Liver (tissue), 9 donors: Measurements from ENCODE around the gene BAHCC1. TPM values are rescaled to one million over a fixed set of nuclear protein-coding genes. Genes with fewer than 3 reads are reported as not detected.

Experiments
- DNase-seq: peaks from one replicate; pipeline ENCODE4 v3.0.0-alpha.2; 2017; ENCODE audit warnings: low spot score
- H3K27ac ChIP-seq, 2 donors: one replicate each; pipeline ENCODE4 v1.7.0; 2013; ENCODE audit warnings: inconsistent platforms in 2 of 2, low read length in 2 of 2, control low read depth in 1 of 2, low read depth in 1 of 2, mild to moderate bottlenecking in 1 of 2
- H3K27me3 ChIP-seq, 4 donors: one replicate each; pipeline versions ENCODE4 v1.6.1 to v1.7.0; 2013; ENCODE audit warnings: low read length in 3 of 4, inconsistent platforms in 1 of 4, mild to moderate bottlenecking in 1 of 4, moderate library complexity in 1 of 4; ENCODE audit not compliant: control insufficient read depth in 4 of 4, insufficient read depth in 4 of 4
- H3K36me3 ChIP-seq, 4 donors: one replicate each; pipeline versions ENCODE4 v1.6.1 to v1.7.0; 2013; ENCODE audit warnings: low read length in 3 of 4, mild to moderate bottlenecking in 3 of 4, low read depth in 1 of 4, moderate library complexity in 1 of 4; ENCODE audit not compliant: control insufficient read depth in 4 of 4, insufficient read depth in 3 of 4
- H3K4me1 ChIP-seq, 4 donors: one replicate each; pipeline versions ENCODE4 v1.6.1 to v1.7.0; 2013; ENCODE audit warnings: low read length in 3 of 4, mild to moderate bottlenecking in 3 of 4, moderate library complexity in 1 of 4; ENCODE audit not compliant: control insufficient read depth in 4 of 4, insufficient read depth in 4 of 4
- H3K4me3 ChIP-seq, 3 donors: one replicate each; pipeline versions ENCODE4 v1.6.1 to v1.7.0; 2013; ENCODE audit warnings: low read length in 3 of 3, control low read depth in 1 of 3, low read depth in 1 of 3, mild to moderate bottlenecking in 1 of 3
- H3K9ac ChIP-seq, 2 donors: one replicate each; pipeline ENCODE4 v1.7.0; 2013; ENCODE audit warnings: low read length in 2 of 2, mild to moderate bottlenecking in 2 of 2, moderate library complexity in 2 of 2, control low read depth in 1 of 2, low read depth in 1 of 2
- H3K9me3 ChIP-seq, 4 donors: one replicate each; pipeline versions ENCODE4 v1.6.1 to v1.7.0; 2013; ENCODE audit warnings: low read length in 3 of 4; ENCODE audit not compliant: control insufficient read depth in 4 of 4
- EGR1 ChIP-seq, 2 donors: IDR thresholded peaks; 2 replicates each; pipeline ENCODE4 v1.6.1; 2016 to 2018; ENCODE audit warnings: antibody characterized with exemption in 2 of 2, low read depth in 2 of 2
- FOXA1 ChIP-seq: IDR thresholded peaks from 2 replicates; pipeline ENCODE4 v1.6.1; 2016; ENCODE audit warnings: antibody characterized with exemption
- GABPA ChIP-seq, 2 donors: IDR thresholded peaks in 1 of 2; conservative IDR thresholded peaks in 1 of 2; 2 replicates each; pipeline ENCODE4 v1.6.1; 2016; ENCODE audit warnings: antibody characterized with exemption in 2 of 2, mild to moderate bottlenecking in 1 of 2, moderate library complexity in 1 of 2
- HNF4A ChIP-seq, 2 donors: conservative IDR thresholded peaks; 2 replicates each; pipeline ENCODE4 v1.6.1; 2016; ENCODE audit warnings: antibody characterized with exemption in 2 of 2, mild to moderate bottlenecking in 2 of 2
- MAX ChIP-seq: IDR thresholded peaks from 2 replicates; pipeline ENCODE4 v1.6.1; 2016; ENCODE audit warnings: antibody characterized with exemption
- NR2F2 ChIP-seq: IDR thresholded peaks from 2 replicates; pipeline ENCODE4 v1.6.1; 2016; ENCODE audit warnings: antibody characterized with exemption
- RAD21 ChIP-seq, 2 donors: IDR thresholded peaks; 2 replicates each; pipeline ENCODE4 v1.6.1; 2016; ENCODE audit warnings: antibody characterized with exemption in 2 of 2, mild to moderate bottlenecking in 2 of 2
- TAF1 ChIP-seq: conservative IDR thresholded peaks from 2 replicates; pipeline ENCODE4 v1.6.1; 2016; ENCODE audit warnings: antibody characterized with exemption, mild to moderate bottlenecking
- YY1 ChIP-seq: IDR thresholded peaks from 2 replicates; pipeline ENCODE4 v1.6.1; 2016; ENCODE audit warnings: antibody characterized with exemption, mild to moderate bottlenecking
- WGBS: extraction: QIAGEN DNeasy Blood & Tissue Kit; methylation state at CpG from one replicate; pipeline ENCODE4 v1.1.7; 2013; 5-methylcytosine and 5-hydroxymethylcytosine counted together
- polyA plus RNA-seq, 2 donors: library from polyadenylated mRNA; stranded (reverse) in 1 of 2; unstranded in 1 of 2; fragments of 200-250 nt in 1 of 2; fragments of >200 nt in 1 of 2; fragmentation: Nextera tagmentation in 1 of 2; extraction: Ambion mirVana in 1 of 2; gene quantifications; one replicate each; pipeline versions ENCODE4 v1.2.1 to v1.2.3, GENCODE V29; 2013 to 2015
- total RNA-seq, 2 donors: library from RNA; depleted of rRNA; stranded (reverse); fragments of >200 nt; gene quantifications; one replicate each; pipeline ENCODE4 v1.2.3, GENCODE V29; 2014
- TF ChIP-seq, protein P1 (sequence below): IDR thresholded peaks from 2 replicates; pipeline ENCODE4 v1.6.1; 2016; ENCODE audit warnings: antibody characterized with exemption
- TF ChIP-seq, protein P2 (sequence below): IDR thresholded peaks from 2 replicates; pipeline ENCODE4 v1.6.1; 2016; ENCODE audit warnings: antibody characterized with exemption, mild to moderate bottlenecking
- TF ChIP-seq, protein P3 (sequence below): fragments of 150-350 bp; IDR thresholded peaks from 2 replicates; pipeline ENCODE4 v1.5.1; 2017; ENCODE audit warnings: improper control_type of control experiment, low read depth, low read length; ENCODE audit not compliant: missing input control
- donor health status: healthy.
- donor health status: healthy.
- donor health status: healthy.
- donor health status: healthy.
- donor health status: healthy.

The BAHCC1 gene
- total and polyA plus RNA-seq, 4 donors: 0.76 to 3.9 (median 2.5) TPM

GRCh38 chr17:81386646-81387099 is 8.6 kb upstream of the BAHCC1 start:
- 2% methylated on average over 60 of the region's 60 CpGs for WGBS
- Histone ChIP-seq H3K4me1 (peaks cover 15 to 44% (median 26%) of the 10 kb centered on the region in 4 donors), H3K9ac (peak overlapping the region in 1 of 2 donors; percentile 88), H3K36me3 (no peaks in the 10 kb centered on the region), H3K4me3 (peak overlapping the region; percentile 53 to 81 (median 80)), H3K27me3 (no peaks in the 10 kb centered on the region), H3K27ac (peak overlapping the region; percentile 93 to 95), H3K9me3 (no peaks in the 10 kb centered on the region)
- TF ChIP-seq, protein P1, sequence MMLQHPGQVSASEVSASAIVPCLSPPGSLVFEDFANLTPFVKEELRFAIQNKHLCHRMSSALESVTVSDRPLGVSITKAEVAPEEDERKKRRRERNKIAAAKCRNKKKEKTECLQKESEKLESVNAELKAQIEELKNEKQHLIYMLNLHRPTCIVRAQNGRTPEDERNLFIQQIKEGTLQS: no peak
- no peak for TF ChIP-seq MAX
- TF ChIP-seq TAF1: no peak
- TF ChIP-seq EGR1 (IDR thresholded peaks at IDR 0.05; ENCODE audit: low read depth in 2 of 2): no peak
- no peak for DNase-seq

GRCh38 chr17:81387100-81388090 is 7.9 kb upstream of the BAHCC1 start:
- H3K9me3 ChIP-seq: no peaks in the 10 kb centered on the region
- no peaks in the 10 kb centered on the region for H3K36me3 ChIP-seq
- no peaks in the 10 kb centered on the region for H3K27me3 ChIP-seq
- TF ChIP-seq GABPA (IDR thresholded peaks at IDR 0.05 in 1 of 2, conservative IDR thresholded peaks at IDR 0.05 in 1 of 2) (peak in 1 of 2 donors; percentile 13), MAX (no peak), FOXA1 (no peak), HNF4A (conservative IDR thresholded peaks at IDR 0.05) (peak in 1 of 2 donors; percentile 48), RAD21 (IDR thresholded peaks at IDR 0.05) (peak in 1 of 2 donors; percentile 20), YY1 (peak; percentile 61), NR2F2 (no peak)
- TF ChIP-seq, protein P2, sequence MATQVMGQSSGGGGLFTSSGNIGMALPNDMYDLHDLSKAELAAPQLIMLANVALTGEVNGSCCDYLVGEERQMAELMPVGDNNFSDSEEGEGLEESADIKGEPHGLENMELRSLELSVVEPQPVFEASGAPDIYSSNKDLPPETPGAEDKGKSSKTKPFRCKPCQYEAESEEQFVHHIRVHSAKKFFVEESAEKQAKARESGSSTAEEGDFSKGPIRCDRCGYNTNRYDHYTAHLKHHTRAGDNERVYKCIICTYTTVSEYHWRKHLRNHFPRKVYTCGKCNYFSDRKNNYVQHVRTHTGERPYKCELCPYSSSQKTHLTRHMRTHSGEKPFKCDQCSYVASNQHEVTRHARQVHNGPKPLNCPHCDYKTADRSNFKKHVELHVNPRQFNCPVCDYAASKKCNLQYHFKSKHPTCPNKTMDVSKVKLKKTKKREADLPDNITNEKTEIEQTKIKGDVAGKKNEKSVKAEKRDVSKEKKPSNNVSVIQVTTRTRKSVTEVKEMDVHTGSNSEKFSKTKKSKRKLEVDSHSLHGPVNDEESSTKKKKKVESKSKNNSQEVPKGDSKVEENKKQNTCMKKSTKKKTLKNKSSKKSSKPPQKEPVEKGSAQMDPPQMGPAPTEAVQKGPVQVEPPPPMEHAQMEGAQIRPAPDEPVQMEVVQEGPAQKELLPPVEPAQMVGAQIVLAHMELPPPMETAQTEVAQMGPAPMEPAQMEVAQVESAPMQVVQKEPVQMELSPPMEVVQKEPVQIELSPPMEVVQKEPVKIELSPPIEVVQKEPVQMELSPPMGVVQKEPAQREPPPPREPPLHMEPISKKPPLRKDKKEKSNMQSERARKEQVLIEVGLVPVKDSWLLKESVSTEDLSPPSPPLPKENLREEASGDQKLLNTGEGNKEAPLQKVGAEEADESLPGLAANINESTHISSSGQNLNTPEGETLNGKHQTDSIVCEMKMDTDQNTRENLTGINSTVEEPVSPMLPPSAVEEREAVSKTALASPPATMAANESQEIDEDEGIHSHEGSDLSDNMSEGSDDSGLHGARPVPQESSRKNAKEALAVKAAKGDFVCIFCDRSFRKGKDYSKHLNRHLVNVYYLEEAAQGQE: no peak
- TF ChIP-seq, protein P3, sequence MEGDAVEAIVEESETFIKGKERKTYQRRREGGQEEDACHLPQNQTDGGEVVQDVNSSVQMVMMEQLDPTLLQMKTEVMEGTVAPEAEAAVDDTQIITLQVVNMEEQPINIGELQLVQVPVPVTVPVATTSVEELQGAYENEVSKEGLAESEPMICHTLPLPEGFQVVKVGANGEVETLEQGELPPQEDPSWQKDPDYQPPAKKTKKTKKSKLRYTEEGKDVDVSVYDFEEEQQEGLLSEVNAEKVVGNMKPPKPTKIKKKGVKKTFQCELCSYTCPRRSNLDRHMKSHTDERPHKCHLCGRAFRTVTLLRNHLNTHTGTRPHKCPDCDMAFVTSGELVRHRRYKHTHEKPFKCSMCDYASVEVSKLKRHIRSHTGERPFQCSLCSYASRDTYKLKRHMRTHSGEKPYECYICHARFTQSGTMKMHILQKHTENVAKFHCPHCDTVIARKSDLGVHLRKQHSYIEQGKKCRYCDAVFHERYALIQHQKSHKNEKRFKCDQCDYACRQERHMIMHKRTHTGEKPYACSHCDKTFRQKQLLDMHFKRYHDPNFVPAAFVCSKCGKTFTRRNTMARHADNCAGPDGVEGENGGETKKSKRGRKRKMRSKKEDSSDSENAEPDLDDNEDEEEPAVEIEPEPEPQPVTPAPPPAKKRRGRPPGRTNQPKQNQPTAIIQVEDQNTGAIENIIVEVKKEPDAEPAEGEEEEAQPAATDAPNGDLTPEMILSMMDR: no peak
- TF ChIP-seq, protein P1: no peak
- DNase-seq: no peak
- H3K4me1 ChIP-seq: peaks cover 20 to 51% (median 32%) of the 10 kb centered on the region in 4 donors
- peak overlapping the region; percentile 53 to 81 (median 80) for H3K4me3 ChIP-seq
- WGBS: 3% methylated on average over 96 of the region's 96 CpGs
- peak overlapping the region; percentile 65 to 88 for H3K9ac ChIP-seq
- H3K27ac ChIP-seq: peak overlapping the region; percentile 93 to 95
